Measurements from ENCODE around the gene ZDHHC14.

ZDHHC14 gene

DNA sequence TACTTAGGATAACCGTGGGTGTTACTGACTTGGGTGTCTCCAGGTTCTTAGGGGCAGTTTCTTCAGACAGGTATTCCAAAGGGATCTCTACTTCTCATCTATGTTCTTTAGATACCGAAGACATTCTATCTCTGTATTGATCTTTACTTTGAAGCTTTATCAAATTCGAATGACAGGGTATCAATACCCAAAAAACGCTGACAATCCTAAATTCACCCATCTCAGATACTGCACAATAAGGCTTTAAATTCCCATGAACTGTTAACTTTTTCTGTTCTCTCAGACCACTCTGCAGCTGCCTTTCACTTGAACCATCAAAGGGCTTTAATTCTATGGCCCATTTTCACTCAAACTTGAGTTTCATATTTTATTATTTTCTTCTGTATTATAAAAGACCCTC is 72.1 kb downstream of the ZDHHC14 start:
- H3K9me3 ChIP-seq (ENCODE audit: insufficient read depth, low read length) = no peaks in the 10 kb centered on the region

DNA sequence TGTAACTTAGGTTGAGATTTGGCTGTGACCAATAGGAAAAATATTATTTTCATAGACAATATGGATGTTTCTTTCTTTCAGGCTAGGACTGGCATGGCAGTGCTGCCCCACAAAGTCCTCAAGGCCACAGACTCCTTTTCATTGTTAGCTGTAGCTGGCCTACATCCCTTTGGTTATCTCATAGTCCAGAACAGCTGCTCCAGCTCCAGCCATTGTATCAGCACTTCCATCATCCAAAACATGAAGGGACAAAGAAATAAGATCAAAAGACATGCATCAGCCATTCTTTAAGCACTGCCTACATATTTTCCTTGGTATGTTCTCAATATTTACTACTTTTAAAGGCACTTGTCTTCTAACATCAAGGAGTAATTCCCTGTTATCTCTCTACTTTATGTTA is 73.0 kb downstream of the ZDHHC14 start:
- Histone ChIP-seq H3K4me3 (ENCODE audit: insufficient read depth, low read length, poor library complexity, severe bottlenecking) (no peak overlapping the region), H3K79me2 (ENCODE audit: insufficient read depth, low read length) (no peaks in the 10 kb centered on the region), H3K9me3 (ENCODE audit: insufficient read depth, low read length) (no peaks in the 10 kb centered on the region), H3K27me3 (ENCODE audit: low read length) (no peaks in the 10 kb centered on the region), H4K20me1 (ENCODE audit: low read depth, low read length) (no peaks in the 10 kb centered on the region), H3K9me2 (replicated peaks; ENCODE audit: insufficient read depth, low read length) (no peaks in the 10 kb centered on the region), H2AFZ (ENCODE audit: low read depth, low read length, severe bottlenecking) (no peak overlapping the region), H3K36me3 (ENCODE audit: low read length) (no peaks in the 10 kb centered on the region), H3K9ac (ENCODE audit: low read length) (no peak overlapping the region), H3K4me2 (ENCODE audit: low read depth, low read length, poor library complexity, severe bottlenecking) (no peak overlapping the region), H3K27ac (ENCODE audit: low read depth, low read length) (no peak overlapping the region), H3F3A (ENCODE audit: insufficient read depth) (no peaks in the 10 kb centered on the region)
- TF ChIP-seq EZH2phosphoT487 (conservative IDR thresholded peaks at IDR 0.05; ENCODE audit: low read length) = no peak
- TF ChIP-seq, protein P1, sequence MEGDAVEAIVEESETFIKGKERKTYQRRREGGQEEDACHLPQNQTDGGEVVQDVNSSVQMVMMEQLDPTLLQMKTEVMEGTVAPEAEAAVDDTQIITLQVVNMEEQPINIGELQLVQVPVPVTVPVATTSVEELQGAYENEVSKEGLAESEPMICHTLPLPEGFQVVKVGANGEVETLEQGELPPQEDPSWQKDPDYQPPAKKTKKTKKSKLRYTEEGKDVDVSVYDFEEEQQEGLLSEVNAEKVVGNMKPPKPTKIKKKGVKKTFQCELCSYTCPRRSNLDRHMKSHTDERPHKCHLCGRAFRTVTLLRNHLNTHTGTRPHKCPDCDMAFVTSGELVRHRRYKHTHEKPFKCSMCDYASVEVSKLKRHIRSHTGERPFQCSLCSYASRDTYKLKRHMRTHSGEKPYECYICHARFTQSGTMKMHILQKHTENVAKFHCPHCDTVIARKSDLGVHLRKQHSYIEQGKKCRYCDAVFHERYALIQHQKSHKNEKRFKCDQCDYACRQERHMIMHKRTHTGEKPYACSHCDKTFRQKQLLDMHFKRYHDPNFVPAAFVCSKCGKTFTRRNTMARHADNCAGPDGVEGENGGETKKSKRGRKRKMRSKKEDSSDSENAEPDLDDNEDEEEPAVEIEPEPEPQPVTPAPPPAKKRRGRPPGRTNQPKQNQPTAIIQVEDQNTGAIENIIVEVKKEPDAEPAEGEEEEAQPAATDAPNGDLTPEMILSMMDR (IDR thresholded peaks at IDR 0.05; ENCODE audit: insufficient read depth, low read length, poor library complexity, severe bottlenecking) = no peak

More for the DNA sequence above, 72.1 kb downstream of the ZDHHC14 start:
- H4K20me1 ChIP-seq (ENCODE audit: low read depth, low read length) = no peaks in the 10 kb centered on the region
- no peak overlapping the region for H3K4me3 ChIP-seq (ENCODE audit: insufficient read depth, low read length, poor library complexity, severe bottlenecking)
- TF ChIP-seq EZH2phosphoT487 (conservative IDR thresholded peaks at IDR 0.05; ENCODE audit: low read length) = no peak
- no peaks in the 10 kb centered on the region for H3F3A ChIP-seq (ENCODE audit: insufficient read depth)
- no peak overlapping the region for H3K4me2 ChIP-seq (ENCODE audit: low read depth, low read length, poor library complexity, severe bottlenecking)
- H3K27ac ChIP-seq (ENCODE audit: low read depth, low read length) = no peak overlapping the region
- H3K27me3 ChIP-seq (ENCODE audit: low read length) = no peaks in the 10 kb centered on the region
- H3K9ac ChIP-seq (ENCODE audit: low read length) = no peak overlapping the region
- H3K9me2 ChIP-seq (replicated peaks; ENCODE audit: insufficient read depth, low read length) = no peaks in the 10 kb centered on the region
- H3K36me3 ChIP-seq (ENCODE audit: low read length) = no peaks in the 10 kb centered on the region
- no peaks in the 10 kb centered on the region for H3K79me2 ChIP-seq (ENCODE audit: insufficient read depth, low read length)
- no peak overlapping the region for H2AFZ ChIP-seq (ENCODE audit: low read depth, low read length, severe bottlenecking)

DNA sequence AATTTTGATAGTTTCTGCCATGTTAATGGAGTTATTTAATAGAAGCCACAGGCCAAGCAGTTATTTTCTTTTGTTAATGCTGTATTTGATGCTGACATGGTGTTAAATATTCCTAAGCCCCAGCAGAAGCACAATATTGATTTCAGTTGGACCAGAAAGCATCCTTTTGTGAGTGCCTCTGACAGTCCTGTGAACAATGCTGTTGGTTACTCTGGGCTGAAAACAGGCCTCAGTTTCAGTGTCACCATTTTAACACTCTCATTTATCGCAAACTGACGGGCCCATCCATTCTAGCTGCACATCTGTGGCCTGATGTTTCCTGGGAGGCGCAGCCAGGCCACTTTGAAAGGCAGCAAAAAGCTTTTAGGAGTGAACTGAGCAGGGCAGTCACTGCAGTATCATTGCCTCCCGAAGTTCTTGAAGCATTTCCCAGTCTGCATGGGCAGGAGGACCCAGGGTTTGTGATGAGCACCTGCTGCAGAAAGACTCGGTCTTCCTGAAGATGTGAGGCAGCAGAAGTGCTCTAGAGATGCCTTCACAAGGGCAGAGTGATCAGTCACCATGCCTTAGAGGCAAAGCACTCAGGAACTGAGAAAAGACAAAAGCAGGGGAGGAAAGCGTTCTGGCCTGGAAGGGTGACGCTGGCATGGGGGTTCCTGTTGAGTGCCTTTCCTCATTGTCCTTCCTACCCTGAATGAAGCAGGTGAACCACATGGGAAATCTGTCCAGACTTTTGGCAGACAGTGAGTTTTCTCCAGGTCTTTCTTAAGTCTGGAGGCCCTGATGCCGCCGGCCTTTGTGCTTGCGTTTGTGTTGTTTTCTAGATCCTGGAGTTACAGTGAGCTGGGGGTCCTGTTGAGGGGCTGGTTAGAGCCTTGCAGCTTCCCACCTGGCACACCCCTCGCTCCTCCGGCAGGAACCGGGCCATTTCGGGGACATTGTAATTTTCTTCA is 74.0 kb downstream of the ZDHHC14 start:
- Histone ChIP-seq H3K36me3 (ENCODE audit: low read length) (no peaks in the 10 kb centered on the region), H3F3A (ENCODE audit: insufficient read depth) (no peaks in the 10 kb centered on the region), H3K4me2 (ENCODE audit: low read depth, low read length, poor library complexity, severe bottlenecking) (no peak overlapping the region), H3K79me2 (ENCODE audit: insufficient read depth, low read length) (no peaks in the 10 kb centered on the region), H3K4me3 (ENCODE audit: insufficient read depth, low read length, poor library complexity, severe bottlenecking) (no peak overlapping the region), H3K27me3 (ENCODE audit: low read length) (no peaks in the 10 kb centered on the region), H3K9me2 (replicated peaks; ENCODE audit: insufficient read depth, low read length) (no peaks in the 10 kb centered on the region), H2AFZ (ENCODE audit: low read depth, low read length, severe bottlenecking) (no peak overlapping the region), H3K9ac (ENCODE audit: low read length) (no peak overlapping the region), H3K9me3 (ENCODE audit: insufficient read depth, low read length) (no peaks in the 10 kb centered on the region), H3K27ac (ENCODE audit: low read depth, low read length) (no peak overlapping the region), H4K20me1 (ENCODE audit: low read depth, low read length) (no peaks in the 10 kb centered on the region)
- TF ChIP-seq EZH2phosphoT487 (conservative IDR thresholded peaks at IDR 0.05; ENCODE audit: low read length) = no peak
- TF ChIP-seq, protein P1 (IDR thresholded peaks at IDR 0.05; ENCODE audit: insufficient read depth, low read length, poor library complexity, severe bottlenecking) = no peak
